IPS-18a (cell line): ENCODE results near the gene NR2F2.

Source experiments
- H3K27ac ChIP-seq: one replicate; pipeline ENCODE4 v1.5.1; 2013; ENCODE audit warnings: low read length
- H3K27me3 ChIP-seq: one replicate; pipeline ENCODE4 v1.6.1; 2013; ENCODE audit warnings: mild to moderate bottlenecking, low read length; ENCODE audit not compliant: control insufficient read depth, insufficient read depth
- H3K36me3 ChIP-seq: one replicate; pipeline ENCODE4 v1.6.1; 2013; ENCODE audit warnings: low read depth, low read length; ENCODE audit not compliant: control insufficient read depth
- H3K4me1 ChIP-seq: one replicate; pipeline ENCODE4 v1.6.1; 2013; ENCODE audit warnings: low read depth, low read length; ENCODE audit not compliant: control insufficient read depth
- H3K4me3 ChIP-seq: one replicate; pipeline ENCODE4 v1.5.1; 2013; ENCODE audit warnings: low read length
- H3K9ac ChIP-seq: one replicate; pipeline ENCODE4 v1.6.1; 2013; ENCODE audit warnings: mild to moderate bottlenecking, low read length, moderate library complexity
- H3K9me3 ChIP-seq: one replicate; pipeline ENCODE4 v1.6.1; 2013; ENCODE audit warnings: low read depth, low read length; ENCODE audit not compliant: control insufficient read depth

NR2F2 gene

GRCh38 chr15:96304839-96305238 lies 25.7 kb upstream of the NR2F2 start:
- no peak overlapping the region for H3K9ac ChIP-seq
- H3K4me3 ChIP-seq, result no peak overlapping the region
- no peak overlapping the region for H3K27ac ChIP-seq
- H3K27me3 ChIP-seq, result no peaks in the 10 kb centered on the region
- H3K36me3 ChIP-seq, result no peaks in the 10 kb centered on the region
- no peaks in the 10 kb centered on the region for H3K4me1 ChIP-seq
- H3K9me3 ChIP-seq, result no peaks in the 10 kb centered on the region

- H3K27me3 ChIP-seq, result no peaks in the 10 kb centered on the region
- H3K4me1 ChIP-seq, result no peaks in the 10 kb centered on the region
- no peak overlapping the region for H3K27ac ChIP-seq
- no peaks in the 10 kb centered on the region for H3K9me3 ChIP-seq
- no peak overlapping the region for H3K4me3 ChIP-seq
- H3K9ac ChIP-seq, result no peak overlapping the region
- H3K36me3 ChIP-seq, result no peaks in the 10 kb centered on the region
These were observed 24.2 kb upstream of the NR2F2 start for GRCh38 chr15:96306321-96306720.

GRCh38 chr15:96307856-96308394 lies 22.6 kb upstream of the NR2F2 start:
- no peaks in the 10 kb centered on the region for H3K4me1 ChIP-seq
- H3K4me3 ChIP-seq, result no peak overlapping the region
- H3K9ac ChIP-seq, result no peak overlapping the region
- no peaks in the 10 kb centered on the region for H3K36me3 ChIP-seq
- no peaks in the 10 kb centered on the region for H3K9me3 ChIP-seq
- H3K27ac ChIP-seq, result no peak overlapping the region
- H3K27me3 ChIP-seq, result no peaks in the 10 kb centered on the region

GRCh38 chr15:96309143-96309660 lies 21.3 kb upstream of the NR2F2 start:
- Histone ChIP-seq H3K4me1 (no peaks in the 10 kb centered on the region), H3K9ac (no peak overlapping the region), H3K36me3 (no peaks in the 10 kb centered on the region), H3K27me3 (no peaks in the 10 kb centered on the region), H3K9me3 (no peaks in the 10 kb centered on the region), H3K4me3 (no peak overlapping the region), H3K27ac (no peak overlapping the region)

- H3K4me3 ChIP-seq, result no peak overlapping the region
- H3K4me1 ChIP-seq, result no peaks in the 10 kb centered on the region
- no peaks in the 10 kb centered on the region for H3K36me3 ChIP-seq
- no peak overlapping the region for H3K27ac ChIP-seq
- no peaks in the 10 kb centered on the region for H3K9me3 ChIP-seq
- no peaks in the 10 kb centered on the region for H3K27me3 ChIP-seq
- no peak overlapping the region for H3K9ac ChIP-seq
These were observed 19.1 kb upstream of the NR2F2 start for GRCh38 chr15:96311256-96311955.

GRCh38 chr15:96311956-96312294 lies 18.6 kb upstream of the NR2F2 start:
- Histone ChIP-seq H3K9me3 (no peaks in the 10 kb centered on the region), H3K4me3 (no peak overlapping the region), H3K27me3 (peaks cover 5% of the 10 kb centered on the region), H3K27ac (no peak overlapping the region), H3K9ac (no peak overlapping the region), H3K36me3 (no peaks in the 10 kb centered on the region), H3K4me1 (no peaks in the 10 kb centered on the region)

- Histone ChIP-seq H3K27me3 (peaks cover 12% of the 10 kb centered on the region), H3K9ac (no peak overlapping the region), H3K27ac (no peak overlapping the region), H3K4me3 (no peak overlapping the region), H3K36me3 (no peaks in the 10 kb centered on the region), H3K9me3 (no peaks in the 10 kb centered on the region), H3K4me1 (no peaks in the 10 kb centered on the region)
These were observed 17.7 kb upstream of the NR2F2 start for GRCh38 chr15:96312641-96313335.

GRCh38 chr15:96314518-96314917 lies 16.0 kb upstream of the NR2F2 start:
- H3K27me3 ChIP-seq, result peaks cover 29% of the 10 kb centered on the region
- H3K4me3 ChIP-seq, result no peak overlapping the region
- H3K9ac ChIP-seq, result no peak overlapping the region
- no peaks in the 10 kb centered on the region for H3K9me3 ChIP-seq
- H3K27ac ChIP-seq, result no peak overlapping the region
- H3K36me3 ChIP-seq, result no peaks in the 10 kb centered on the region
- H3K4me1 ChIP-seq, result no peaks in the 10 kb centered on the region

GRCh38 chr15:96314963-96315362 lies 15.5 kb upstream of the NR2F2 start:
- no peaks in the 10 kb centered on the region for H3K4me1 ChIP-seq

GRCh38 chr15:96316953-96317629 lies 13.4 kb upstream of the NR2F2 start:
- Histone ChIP-seq H3K4me3 (no peak overlapping the region), H3K9ac (no peak overlapping the region), H3K27ac (no peak overlapping the region), H3K36me3 (no peaks in the 10 kb centered on the region), H3K27me3 (peaks cover 55% of the 10 kb centered on the region), H3K4me1 (peaks cover 12% of the 10 kb centered on the region), H3K9me3 (no peaks in the 10 kb centered on the region)

More at GRCh38 chr15:96314963-96315362, 15.5 kb upstream of the NR2F2 start:
- Histone ChIP-seq H3K27ac (no peak overlapping the region), H3K4me3 (no peak overlapping the region), H3K9ac (no peak overlapping the region), H3K9me3 (no peaks in the 10 kb centered on the region), H3K36me3 (no peaks in the 10 kb centered on the region), H3K27me3 (peaks cover 34% of the 10 kb centered on the region)

- Histone ChIP-seq H3K4me1 (peaks cover 12% of the 10 kb centered on the region), H3K27me3 (peaks cover 85% of the 10 kb centered on the region), H3K9me3 (no peaks in the 10 kb centered on the region), H3K36me3 (no peaks in the 10 kb centered on the region), H3K9ac (no peak overlapping the region), H3K27ac (no peak overlapping the region), H3K4me3 (no peak overlapping the region)
These were observed 10.4 kb upstream of the NR2F2 start for GRCh38 chr15:96320107-96320506.
